HepG2 (cell line): ENCODE data around the gene KDM6B. TPM values are rescaled to one million over a fixed set of nuclear protein-coding genes. Genes with fewer than 3 reads are reported as not detected.

Source experiments
- ARNT ChIP-seq: fragments of 450-650 bp; IDR thresholded peaks from 2 replicates; pipeline ENCODE4 v1.6.1; 2017
- CCAR2 ChIP-seq: fragments of 200-400 bp; formaldehyde crosslinking; optimal IDR thresholded peaks from 2 replicates; pipeline ENCODE3; 2018; ENCODE audit warnings: low read depth, mild to moderate bottlenecking, low read length, moderate library complexity
- DMAP1 ChIP-seq: IDR thresholded peaks from 2 replicates; pipeline ENCODE4 v1.6.1; 2016
- DNMT1 ChIP-seq: sonication (generic); formaldehyde crosslinking; IDR thresholded peaks from 2 replicates; pipeline ENCODE4 v1.5.1; 2020; ENCODE audit warnings: mild to moderate bottlenecking, missing genetic modification reagents
- E2F5 ChIP-seq: sonication (generic); formaldehyde crosslinking; conservative IDR thresholded peaks from 2 replicates; pipeline ENCODE4 v1.4.0; 2020; ENCODE audit warnings: missing genetic modification reagents
- FOXM1 ChIP-seq: sonication (generic); formaldehyde crosslinking; IDR thresholded peaks from 2 replicates; pipeline ENCODE4 v1.5.0; 2020; ENCODE audit warnings: missing genetic modification reagents
- MBD4 ChIP-seq: IDR thresholded peaks from 2 replicates; pipeline ENCODE4 v1.6.1; 2012; ENCODE audit warnings: low read length, inconsistent platforms, borderline replicate concordance
- NAIF1 ChIP-seq: sonication (generic); formaldehyde crosslinking; IDR thresholded peaks from 2 replicates; pipeline ENCODE4 v1.5.0; 2020; ENCODE audit warnings: mild to moderate bottlenecking, missing genetic modification reagents, borderline replicate concordance
- NCOR1 ChIP-seq: fragments of 200-600 bp; sonication (generic); IDR thresholded peaks from 2 replicates; pipeline ENCODE4 v1.7.0; 2017; ENCODE audit warnings: antibody characterized with exemption, low read length, borderline replicate concordance
- POLR2AphosphoS5 ChIP-seq: IDR thresholded peaks from 2 replicates; pipeline ENCODE4 v1.6.1; 2012; ENCODE audit warnings: low read depth, low read length
- TBL1XR1 ChIP-seq: fragments of 150-350 bp; IDR thresholded peaks from 2 replicates; pipeline ENCODE4 v1.6.1; 2014; ENCODE audit warnings: borderline replicate concordance, low read length; ENCODE audit not compliant: partially characterized antibody
- TCF7L2 ChIP-seq: IDR thresholded peaks from 2 replicates; pipeline ENCODE4 v1.6.1; 2011; ENCODE audit warnings: mild to moderate bottlenecking, low read depth, low read length, moderate library complexity
- ZBTB20 ChIP-seq: sonication (generic); formaldehyde crosslinking; IDR thresholded peaks from 2 replicates; pipeline ENCODE4 v1.8.1; 2023; ENCODE audit warnings: missing genetic modification reagents, low read depth, mild to moderate bottlenecking, borderline replicate concordance
- ZNF260 ChIP-seq: sonication (generic); formaldehyde crosslinking; IDR thresholded peaks from 2 replicates; pipeline ENCODE4 v1.4.0; 2020; ENCODE audit warnings: missing genetic modification reagents, low read depth, mild to moderate bottlenecking, borderline replicate concordance
- ZNF326 ChIP-seq: sonication (generic); formaldehyde crosslinking; IDR thresholded peaks from 2 replicates; pipeline ENCODE4 v1.4.0; 2020; ENCODE audit warnings: missing genetic modification reagents, borderline replicate concordance
- ZNF350 ChIP-seq: sonication (generic); formaldehyde crosslinking; IDR thresholded peaks from 2 replicates; pipeline ENCODE4 v1.4.0; 2020; ENCODE audit warnings: mild to moderate bottlenecking, low read depth, missing genetic modification reagents, borderline replicate concordance
- ZNF629 ChIP-seq: sonication (generic); formaldehyde crosslinking; conservative IDR thresholded peaks from 2 replicates; pipeline ENCODE4 v1.5.0; 2020; ENCODE audit warnings: missing genetic modification reagents
- ZNF781 ChIP-seq: sonication (generic); formaldehyde crosslinking; IDR thresholded peaks from 2 replicates; pipeline ENCODE4 v1.5.1; 2020; ENCODE audit warnings: borderline replicate concordance, mild to moderate bottlenecking, missing genetic modification reagents; ENCODE audit errors: not compliant biosample characterization
- polyA plus RNA-seq, 8 experiments: library from polyadenylated mRNA; depleted of rRNA in 3 of 8; stranded (reverse) in 7 of 8; unstranded in 1 of 8; fragments of >200 nt; fragmentation: Illumina TruSeq in 4 of 8; extraction: Trizol in 4 of 8; gene quantifications; 2 replicates each; pipeline versions ENCODE4 v1.2.1 to v1.2.3, GENCODE V29; 2011 to 2016; ENCODE audit warnings: low read depth in 4 of 8, missing spikeins in 1 of 8, mixed read lengths in 1 of 8; ENCODE audit not compliant: insufficient read depth in 1 of 8
- total RNA-seq, 5 experiments: library from RNA; depleted of rRNA; stranded (reverse); fragments of >200 nt; fragmentation: Illumina TruSeq; extraction: Trizol; gene quantifications; 2 replicates each; pipeline ENCODE4 v1.2.3, GENCODE V29; 2016; ENCODE audit warnings: low read depth in 1 of 5
- TF ChIP-seq, protein P1 (sequence below): sonication (generic); formaldehyde crosslinking; IDR thresholded peaks from 2 replicates; pipeline ENCODE4 v1.8.0; 2022; ENCODE audit warnings: missing genetic modification reagents, mild to moderate bottlenecking, inconsistent platforms, borderline replicate concordance
- TF ChIP-seq, protein P2 (sequence below): sonication (generic); formaldehyde crosslinking; IDR thresholded peaks from 2 replicates; pipeline ENCODE4 v1.4.0; 2020; ENCODE audit warnings: missing genetic modification reagents, borderline replicate concordance
- TF ChIP-seq, protein P3 (sequence below): sonication (generic); formaldehyde crosslinking; IDR thresholded peaks from 2 replicates; pipeline ENCODE4 v1.5.0; 2020; ENCODE audit warnings: missing genetic modification reagents, mild to moderate bottlenecking, borderline replicate concordance
- TF ChIP-seq, protein P4 (sequence below): IDR thresholded peaks from 2 replicates; pipeline ENCODE4 v1.6.1; 2012; ENCODE audit warnings: low read depth, low read length, improper control_type of control experiment

Gene KDM6B
- total and polyA plus RNA-seq, 2 of the 13 experiments (the other 11 are each of a cell fraction or from before 2014, with no cell fraction given), result 1.3 to 2.1 TPM

GRCh38 chr17:7841915-7842379 is 7.9 kb downstream of the KDM6B start (continued):
- TF ChIP-seq, protein P1, sequence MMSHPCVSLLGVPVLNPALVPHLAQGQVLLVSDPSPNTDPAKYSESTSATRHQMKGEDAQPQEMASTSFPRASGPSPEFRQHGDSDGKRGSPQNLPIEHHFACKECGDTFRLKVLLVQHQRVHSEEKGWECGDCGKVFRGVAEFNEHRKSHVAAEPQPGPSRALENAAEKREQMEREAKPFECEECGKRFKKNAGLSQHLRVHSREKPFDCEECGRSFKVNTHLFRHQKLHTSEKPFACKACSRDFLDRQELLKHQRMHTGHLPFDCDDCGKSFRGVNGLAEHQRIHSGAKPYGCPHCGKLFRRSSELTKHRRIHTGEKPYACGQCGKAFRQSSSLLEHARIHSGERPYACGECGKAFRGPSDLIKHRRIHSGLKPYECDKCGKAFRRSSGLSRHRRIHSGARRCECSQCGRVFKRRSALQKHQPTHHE, result no peak
- no peak for TF ChIP-seq MBD4
- no peak; the same call in 1 of the 2 replicates for TF ChIP-seq ZNF350
- TF ChIP-seq, protein P2, sequence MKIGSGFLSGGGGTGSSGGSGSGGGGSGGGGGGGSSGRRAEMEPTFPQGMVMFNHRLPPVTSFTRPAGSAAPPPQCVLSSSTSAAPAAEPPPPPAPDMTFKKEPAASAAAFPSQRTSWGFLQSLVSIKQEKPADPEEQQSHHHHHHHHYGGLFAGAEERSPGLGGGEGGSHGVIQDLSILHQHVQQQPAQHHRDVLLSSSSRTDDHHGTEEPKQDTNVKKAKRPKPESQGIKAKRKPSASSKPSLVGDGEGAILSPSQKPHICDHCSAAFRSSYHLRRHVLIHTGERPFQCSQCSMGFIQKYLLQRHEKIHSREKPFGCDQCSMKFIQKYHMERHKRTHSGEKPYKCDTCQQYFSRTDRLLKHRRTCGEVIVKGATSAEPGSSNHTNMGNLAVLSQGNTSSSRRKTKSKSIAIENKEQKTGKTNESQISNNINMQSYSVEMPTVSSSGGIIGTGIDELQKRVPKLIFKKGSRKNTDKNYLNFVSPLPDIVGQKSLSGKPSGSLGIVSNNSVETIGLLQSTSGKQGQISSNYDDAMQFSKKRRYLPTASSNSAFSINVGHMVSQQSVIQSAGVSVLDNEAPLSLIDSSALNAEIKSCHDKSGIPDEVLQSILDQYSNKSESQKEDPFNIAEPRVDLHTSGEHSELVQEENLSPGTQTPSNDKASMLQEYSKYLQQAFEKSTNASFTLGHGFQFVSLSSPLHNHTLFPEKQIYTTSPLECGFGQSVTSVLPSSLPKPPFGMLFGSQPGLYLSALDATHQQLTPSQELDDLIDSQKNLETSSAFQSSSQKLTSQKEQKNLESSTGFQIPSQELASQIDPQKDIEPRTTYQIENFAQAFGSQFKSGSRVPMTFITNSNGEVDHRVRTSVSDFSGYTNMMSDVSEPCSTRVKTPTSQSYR (CRISPR knock-in tag), result no peak; the same call in 1 of the 2 replicates
- no peak for TF ChIP-seq DMAP1 (CRISPR knock-in tag)
- TF ChIP-seq, protein P3, sequence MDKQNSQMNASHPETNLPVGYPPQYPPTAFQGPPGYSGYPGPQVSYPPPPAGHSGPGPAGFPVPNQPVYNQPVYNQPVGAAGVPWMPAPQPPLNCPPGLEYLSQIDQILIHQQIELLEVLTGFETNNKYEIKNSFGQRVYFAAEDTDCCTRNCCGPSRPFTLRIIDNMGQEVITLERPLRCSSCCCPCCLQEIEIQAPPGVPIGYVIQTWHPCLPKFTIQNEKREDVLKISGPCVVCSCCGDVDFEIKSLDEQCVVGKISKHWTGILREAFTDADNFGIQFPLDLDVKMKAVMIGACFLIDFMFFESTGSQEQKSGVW (CRISPR knock-in tag), result no peak
- no peak for TF ChIP-seq DNMT1 (CRISPR knock-in tag)
- TF ChIP-seq POLR2AphosphoS5, result peak; percentile 45; the same call in 1 of the 2 replicates
- TF ChIP-seq, protein P4, sequence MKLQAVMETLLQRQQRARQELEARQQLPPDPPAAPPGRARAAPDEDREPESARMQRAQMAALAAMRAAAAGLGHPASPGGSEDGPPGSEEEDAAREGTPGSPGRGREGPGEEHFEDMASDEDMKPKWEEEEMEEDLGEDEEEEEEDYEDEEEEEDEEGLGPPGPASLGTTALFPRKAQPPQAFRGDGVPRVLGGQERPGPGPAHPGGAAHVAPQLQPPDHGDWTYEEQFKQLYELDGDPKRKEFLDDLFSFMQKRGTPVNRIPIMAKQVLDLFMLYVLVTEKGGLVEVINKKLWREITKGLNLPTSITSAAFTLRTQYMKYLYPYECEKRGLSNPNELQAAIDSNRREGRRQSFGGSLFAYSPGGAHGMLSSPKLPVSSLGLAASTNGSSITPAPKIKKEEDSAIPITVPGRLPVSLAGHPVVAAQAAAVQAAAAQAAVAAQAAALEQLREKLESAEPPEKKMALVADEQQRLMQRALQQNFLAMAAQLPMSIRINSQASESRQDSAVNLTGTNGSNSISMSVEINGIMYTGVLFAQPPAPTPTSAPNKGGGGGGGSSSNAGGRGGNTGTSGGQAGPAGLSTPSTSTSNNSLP, result no peak
- TF ChIP-seq NCOR1, result peak; percentile 24; the same call in 1 of the 2 replicates
- TF ChIP-seq CCAR2, result no peak
- no peak for TF ChIP-seq ZBTB20 (CRISPR knock-in tag)
- TF ChIP-seq TCF7L2, result no peak
- TF ChIP-seq ZNF781 (CRISPR knock-in tag), result no peak
- TF ChIP-seq TBL1XR1, result peak; percentile 26
- TF ChIP-seq ARNT, result no peak
- no peak for TF ChIP-seq ZNF629
- TF ChIP-seq ZNF260 (CRISPR knock-in tag), result no peak
- TF ChIP-seq ZNF326 (CRISPR knock-in tag), result no peak
- no peak for TF ChIP-seq E2F5 (CRISPR knock-in tag)
- TF ChIP-seq NAIF1 (CRISPR knock-in tag), result no peak
- TF ChIP-seq FOXM1, result no peak
